Activated B cell treated with CpG ODN at 0.5 μM for 24 hours (primary cell): ENCODE data around the gene MOGAT1. TPM values are rescaled to one million over a fixed set of nuclear protein-coding genes. Genes with fewer than 3 reads are reported as not detected.

Experiments used
- ATAC-seq: fragments of 200-7000 bp; cut with Tn5 transposase; one replicate; pipeline ENCODE4 v1.10.0; 2021; ENCODE audit warnings: low read depth, mild to moderate bottlenecking, moderate library complexity
- CTCF ChIA-PET: fragments of 350-600 bp; sonication (Branson Sonifier 250); formaldehyde crosslinking; loops from one replicate; lab custom pipeline; 2021; ENCODE audit warnings: antibody characterized with exemption; lab: Charles Lee
- POLR2A ChIA-PET: fragments of 350-600 bp; sonication (Branson Sonifier 250); formaldehyde crosslinking; loops from one replicate; lab custom pipeline; 2021; ENCODE audit warnings: antibody characterized with exemption; lab: Charles Lee
- DNase-seq: peaks from one replicate; pipeline ENCODE4 v3.0.0; 2022
- H3K27ac Mint-ChIP-seq: one replicate; pipeline ENCODE4 v1.8.0; 2020; ENCODE audit warnings: mixed read lengths
- H3K27me3 Mint-ChIP-seq: one replicate; pipeline ENCODE4 v1.8.0; 2021; ENCODE audit warnings: mixed read lengths
- H3K36me3 Mint-ChIP-seq: one replicate; pipeline ENCODE4 v1.8.0; 2021; ENCODE audit warnings: low read depth, mixed read lengths
- H3K4me1 Mint-ChIP-seq: one replicate; pipeline ENCODE4 v1.8.0; 2021; ENCODE audit warnings: mixed read lengths
- H3K4me3 Mint-ChIP-seq: one replicate; pipeline ENCODE4 v1.8.0; 2020; ENCODE audit warnings: mild to moderate bottlenecking, mixed read lengths
- H3K9me3 Mint-ChIP-seq: one replicate; pipeline ENCODE4 v1.8.0; 2020; ENCODE audit warnings: mixed read lengths
- intact Hi-C: fragments of 100-400 bp; cut with micrococcal nuclease; formaldehyde crosslinking; loops from one replicate; pipeline ENCODE4 v1.15.1; 2024
- total RNA-seq: library from RNA; stranded (reverse); gene quantifications from 2 replicates; pipeline ENCODE4 v1.2.3, GENCODE V29; 2022
- TF ChIP-seq, protein P1 (sequence below): fragments of 200-600 bp; IDR thresholded peaks from one replicate; pipeline ENCODE4 v1.8.0; 2022; ENCODE audit warnings: antibody characterized with exemption, mild to moderate bottlenecking

The MOGAT1 gene
- total RNA-seq, 1 donor from 2014 or later = not detected

DNA sequence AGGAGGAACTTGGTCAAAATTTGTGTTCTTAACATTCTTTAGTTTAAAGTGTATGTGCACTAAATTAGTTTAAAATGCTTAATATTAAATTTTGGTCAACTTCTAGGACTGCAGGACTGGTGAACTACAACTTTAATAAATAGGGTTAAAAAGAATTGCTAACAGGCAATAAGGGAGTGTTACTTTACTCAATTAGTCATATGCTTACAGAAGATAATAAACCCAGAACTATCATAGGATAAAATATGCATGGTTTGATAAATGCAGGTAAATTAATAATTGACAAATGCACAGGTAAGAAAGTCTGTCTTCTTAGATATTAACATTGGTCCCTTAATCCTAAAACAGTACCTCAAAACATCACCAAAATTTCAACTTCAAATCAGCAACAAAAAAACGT, 36.2 kb upstream of the MOGAT1 start:
- CTCF ChIA-PET = no interaction called here
- Mint-ChIP-seq H3K9me3 (no peaks in the 10 kb centered on the region), H3K4me3 (no peak overlapping the region), H3K27ac (no peak overlapping the region), H3K36me3 (peaks cover 73% of the 10 kb centered on the region), H3K4me1 (no peaks in the 10 kb centered on the region), H3K27me3 (no peaks in the 10 kb centered on the region)
- intact Hi-C loops = no loop called here
- DNase-seq = no peak
- TF ChIP-seq, protein P1, sequence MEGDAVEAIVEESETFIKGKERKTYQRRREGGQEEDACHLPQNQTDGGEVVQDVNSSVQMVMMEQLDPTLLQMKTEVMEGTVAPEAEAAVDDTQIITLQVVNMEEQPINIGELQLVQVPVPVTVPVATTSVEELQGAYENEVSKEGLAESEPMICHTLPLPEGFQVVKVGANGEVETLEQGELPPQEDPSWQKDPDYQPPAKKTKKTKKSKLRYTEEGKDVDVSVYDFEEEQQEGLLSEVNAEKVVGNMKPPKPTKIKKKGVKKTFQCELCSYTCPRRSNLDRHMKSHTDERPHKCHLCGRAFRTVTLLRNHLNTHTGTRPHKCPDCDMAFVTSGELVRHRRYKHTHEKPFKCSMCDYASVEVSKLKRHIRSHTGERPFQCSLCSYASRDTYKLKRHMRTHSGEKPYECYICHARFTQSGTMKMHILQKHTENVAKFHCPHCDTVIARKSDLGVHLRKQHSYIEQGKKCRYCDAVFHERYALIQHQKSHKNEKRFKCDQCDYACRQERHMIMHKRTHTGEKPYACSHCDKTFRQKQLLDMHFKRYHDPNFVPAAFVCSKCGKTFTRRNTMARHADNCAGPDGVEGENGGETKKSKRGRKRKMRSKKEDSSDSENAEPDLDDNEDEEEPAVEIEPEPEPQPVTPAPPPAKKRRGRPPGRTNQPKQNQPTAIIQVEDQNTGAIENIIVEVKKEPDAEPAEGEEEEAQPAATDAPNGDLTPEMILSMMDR = no peak
- no peak for ATAC-seq
- POLR2A ChIA-PET = no interaction called here

- no peak for DNase-seq
- POLR2A ChIA-PET = interaction anchor here (0.6 kb wide), 1 partner anchor 41 kb away, joined by 3 read pairs; no protein-coding TSS in a partner anchor
- TF ChIP-seq, protein P1 = no peak
- Mint-ChIP-seq H3K9me3 (no peaks in the 10 kb centered on the region), H3K27ac (no peak overlapping the region), H3K36me3 (peaks cover 76% of the 10 kb centered on the region), H3K4me1 (no peaks in the 10 kb centered on the region), H3K27me3 (no peaks in the 10 kb centered on the region), H3K4me3 (no peak overlapping the region)
- ATAC-seq = no peak
- intact Hi-C loops = no loop called here
- CTCF ChIA-PET = interaction anchor here (0.6 kb wide), 1 partner anchor 18 kb away, joined by 4 read pairs; no protein-coding TSS in a partner anchor
Observed at GRCh38 chr2:222637067-222637466, 34.4 kb upstream of the MOGAT1 start.

DNA sequence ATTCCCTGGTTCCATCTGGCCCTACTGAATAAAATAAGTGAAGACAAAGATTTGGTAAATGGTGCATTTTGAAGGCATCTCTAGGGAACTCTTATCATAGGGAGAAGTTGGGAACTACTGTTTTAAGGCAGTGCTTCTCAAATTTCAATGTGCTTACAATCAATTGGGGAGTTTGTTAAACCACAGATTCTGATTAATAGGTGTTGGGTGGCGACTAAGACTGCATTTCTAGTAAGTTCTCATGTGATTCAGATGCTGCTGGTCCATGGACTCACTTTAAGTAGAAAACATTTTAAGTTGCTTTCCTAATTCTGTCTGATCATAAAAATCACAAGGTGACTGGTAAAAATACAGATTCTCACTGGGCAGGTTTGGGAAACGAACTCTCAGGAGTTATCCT, 30.1 kb upstream of the MOGAT1 start:
- Mint-ChIP-seq H3K27ac (no peak overlapping the region), H3K9me3 (no peaks in the 10 kb centered on the region), H3K27me3 (no peaks in the 10 kb centered on the region), H3K4me1 (no peaks in the 10 kb centered on the region), H3K36me3 (peaks cover 76% of the 10 kb centered on the region), H3K4me3 (no peak overlapping the region)
- TF ChIP-seq, protein P1 = no peak
- ChIA-PET CTCF (no interaction called here), POLR2A (no interaction called here)
- ATAC-seq (no peak), DNase-seq (no peak)
- intact Hi-C loops = no loop called here

DNA sequence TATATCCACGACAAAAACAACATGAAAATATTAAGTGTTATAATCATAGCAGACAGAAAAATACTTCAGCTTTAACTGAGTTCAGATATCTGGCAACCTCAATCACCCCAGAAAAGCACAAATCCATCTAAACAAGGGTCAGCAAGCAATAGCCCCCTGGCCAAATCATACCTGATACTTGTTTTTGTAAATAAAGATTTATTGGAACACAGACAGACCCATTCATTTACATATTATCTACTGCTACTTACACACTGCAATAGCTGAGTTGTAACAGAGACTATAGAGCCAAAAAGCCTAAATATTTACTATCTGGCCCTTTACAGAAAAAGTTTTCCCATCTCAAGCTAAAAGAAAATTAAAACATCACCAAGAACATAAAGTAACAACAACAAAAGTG, 28.3 kb upstream of the MOGAT1 start:
- H3K4me3 Mint-ChIP-seq = no peak overlapping the region
- H3K27ac Mint-ChIP-seq = no peak overlapping the region
- no peak for DNase-seq
- no peaks in the 10 kb centered on the region for H3K9me3 Mint-ChIP-seq
- ChIA-PET POLR2A (no interaction called here), CTCF (no interaction called here)
- peaks cover 77% of the 10 kb centered on the region for H3K36me3 Mint-ChIP-seq
- TF ChIP-seq, protein P1 = no peak
- intact Hi-C loops = no loop called here
- no peaks in the 10 kb centered on the region for H3K4me1 Mint-ChIP-seq
- no peak for ATAC-seq
- no peaks in the 10 kb centered on the region for H3K27me3 Mint-ChIP-seq

DNA sequence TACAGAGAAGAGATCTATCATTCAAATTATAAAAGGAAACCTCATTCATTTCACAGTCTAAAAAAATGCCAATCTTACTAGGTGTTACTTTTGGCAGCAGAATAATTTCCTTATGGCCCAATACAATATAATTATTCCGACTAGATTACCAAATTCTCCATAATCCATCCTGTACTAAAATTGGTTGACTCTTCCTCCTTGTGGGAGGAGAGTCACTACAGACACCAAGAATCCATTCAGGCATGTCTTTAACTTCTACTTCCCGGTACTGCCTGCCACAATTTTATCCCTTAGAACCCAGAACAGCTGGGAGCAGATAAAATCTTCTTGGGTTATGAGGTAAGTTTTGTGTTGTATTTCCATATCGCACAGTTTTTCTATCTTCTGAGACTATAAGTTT, 25.4 kb upstream of the MOGAT1 start:
- no peaks in the 10 kb centered on the region for H3K27me3 Mint-ChIP-seq
- H3K36me3 Mint-ChIP-seq = peaks cover 63% of the 10 kb centered on the region
- no peak for ATAC-seq
- H3K4me3 Mint-ChIP-seq = no peak overlapping the region
- TF ChIP-seq, protein P1 = no peak
- H3K4me1 Mint-ChIP-seq = no peaks in the 10 kb centered on the region
- no peak for DNase-seq
- no peak overlapping the region for H3K27ac Mint-ChIP-seq
- ChIA-PET POLR2A (no interaction called here), CTCF (no interaction called here)
- intact Hi-C loops = no loop called here
- H3K9me3 Mint-ChIP-seq = no peaks in the 10 kb centered on the region
